Neutrophil (primary cell): ENCODE results near the gene ASTN2.
A peak's percentile ranks its signal among the peaks of the same experiment; 100 is the strongest.

ENCODE experiments used
- H3K27ac ChIP-seq: fragments of 200-600 bp; sonication (generic); 2 replicates; pipeline ENCODE4 v1.5.1; 2016; ENCODE audit warnings: mild to moderate bottlenecking, moderate library complexity
- H3K27me3 ChIP-seq: fragments of 200-600 bp; sonication (generic); 2 replicates; pipeline ENCODE4 v1.6.0; 2016; ENCODE audit warnings: mild to moderate bottlenecking
- H3K36me3 ChIP-seq: fragments of 200-600 bp; sonication (generic); 2 replicates; pipeline ENCODE4 v1.5.1; 2017
- H3K4me1 ChIP-seq, 2 experiments: fragments of 200-600 bp in 1 of 2; sonication (generic) in 1 of 2; 1 replicate in 1 of 2; 2 replicates in 1 of 2; pipeline versions ENCODE4 v1.5.1 to v1.6.1; 2013 to 2016; ENCODE audit warnings: low read depth in 1 of 2, low read length in 1 of 2, mild to moderate bottlenecking in 1 of 2, moderate library complexity in 1 of 2; ENCODE audit not compliant: control insufficient read depth in 1 of 2, insufficient read depth in 1 of 2
- H3K4me3 ChIP-seq, 2 experiments: fragments of 200-600 bp in 1 of 2; sonication (generic) in 1 of 2; 1 replicate in 1 of 2; 2 replicates in 1 of 2; pipeline ENCODE4 v1.5.1; 2013 to 2016; ENCODE audit warnings: low read depth in 1 of 2, low read length in 1 of 2, mild to moderate bottlenecking in 1 of 2, moderate library complexity in 1 of 2
- H3K9me3 ChIP-seq: fragments of 200-600 bp; sonication (generic); 2 replicates; pipeline ENCODE4 v1.5.1; 2016
- CTCF ChIP-seq: fragments of 200-600 bp; sonication (generic); IDR thresholded peaks from 2 replicates; pipeline ENCODE4 v1.5.1; 2016; ENCODE audit warnings: antibody characterized with exemption

Gene ASTN2

GRCh38 chr9:116953271-116953670 lies 461.6 kb downstream of the ASTN2 start:
- Histone ChIP-seq H3K4me1 (peaks cover 31 to 37% of the 10 kb centered on the region in 2 experiments), H3K4me3 (no peak overlapping the region), H3K27ac (no peak overlapping the region), H3K9me3 (no peaks in the 10 kb centered on the region), H3K27me3 (peaks cover 10% of the 10 kb centered on the region), H3K36me3 (no peaks in the 10 kb centered on the region)
- no peak for TF ChIP-seq CTCF

- Histone ChIP-seq H3K4me3 (no peak overlapping the region), H3K27me3 (peaks cover 1% of the 10 kb centered on the region), H3K9me3 (no peaks in the 10 kb centered on the region), H3K4me1 (peaks cover 31 to 37% of the 10 kb centered on the region in 2 experiments), H3K36me3 (no peaks in the 10 kb centered on the region), H3K27ac (no peak overlapping the region)
- no peak for TF ChIP-seq CTCF
Observed at GRCh38 chr9:116952436-116952810, 462.4 kb downstream of the ASTN2 start.

GRCh38 chr9:116951588-116952435 lies 463.0 kb downstream of the ASTN2 start:
- Histone ChIP-seq H3K4me1 (peaks cover 34 to 37% of the 10 kb centered on the region in 2 experiments), H3K9me3 (no peaks in the 10 kb centered on the region), H3K4me3 (no peak overlapping the region), H3K27me3 (no peaks in the 10 kb centered on the region), H3K36me3 (no peaks in the 10 kb centered on the region), H3K27ac (no peak overlapping the region)
- no peak for TF ChIP-seq CTCF

GRCh38 chr9:116945817-116946216 lies 469.0 kb downstream of the ASTN2 start:
- Histone ChIP-seq H3K27me3 (no peaks in the 10 kb centered on the region), H3K4me1 (peaks cover 47 to 48% of the 10 kb centered on the region in 2 experiments), H3K36me3 (no peaks in the 10 kb centered on the region), H3K27ac (peak overlapping the region; percentile 76), H3K4me3 (no peak overlapping the region), H3K9me3 (no peaks in the 10 kb centered on the region)
- TF ChIP-seq CTCF: no peak

- H3K27me3 ChIP-seq: no peaks in the 10 kb centered on the region
- no peak overlapping the region for H3K4me3 ChIP-seq
- peaks cover 39% of the 10 kb centered on the region in 2 experiments for H3K4me1 ChIP-seq
- peak overlapping the region; percentile 76 for H3K27ac ChIP-seq
- no peaks in the 10 kb centered on the region for H3K36me3 ChIP-seq
- no peak for TF ChIP-seq CTCF
- no peaks in the 10 kb centered on the region for H3K9me3 ChIP-seq
Observed at GRCh38 chr9:116944714-116945534, 469.9 kb downstream of the ASTN2 start.
